Hepatocyte (in vitro differentiated cells): ENCODE results near the gene TRIM46. TPM values are rescaled to one million over a fixed set of nuclear protein-coding genes. Genes with fewer than 3 reads are reported as not detected.

Experiments
- DNase-seq: peaks from one replicate; pipeline ENCODE4 v3.0.0-alpha.2; 2016; ENCODE audit warnings: low spot score
- H2AFZ ChIP-seq: fragments of 200-600 bp; sonication (generic); 2 replicates; pipeline ENCODE4 v1.6.0; 2016; ENCODE audit warnings: antibody characterized with exemption, mild to moderate bottlenecking
- H3K27ac ChIP-seq: fragments of 200-600 bp; sonication (generic); 2 replicates; pipeline ENCODE4 v1.5.1; 2016; ENCODE audit warnings: mild to moderate bottlenecking
- H3K27me3 ChIP-seq: fragments of 200-600 bp; sonication (generic); 2 replicates; pipeline ENCODE4 v1.6.1; 2016
- H3K36me3 ChIP-seq: fragments of 200-600 bp; sonication (generic); replicated peaks from 2 replicates; pipeline ENCODE4 v1.5.1; 2016; ENCODE audit warnings: low read depth; ENCODE audit not compliant: insufficient read depth
- H3K4me1 ChIP-seq: fragments of 200-600 bp; sonication (generic); 2 replicates; pipeline ENCODE4 v1.5.1; 2016; ENCODE audit warnings: mild to moderate bottlenecking, moderate library complexity; ENCODE audit not compliant: insufficient read depth
- H3K4me2 ChIP-seq: fragments of 200-600 bp; sonication (generic); 2 replicates; pipeline ENCODE4 v1.6.0; 2016
- H3K4me3 ChIP-seq: fragments of 200-600 bp; sonication (generic); 2 replicates; pipeline ENCODE4 v1.5.1; 2016; ENCODE audit warnings: mild to moderate bottlenecking
- H3K79me2 ChIP-seq: fragments of 200-600 bp; sonication (generic); 2 replicates; pipeline ENCODE4 v1.6.0; 2017; ENCODE audit warnings: mild to moderate bottlenecking
- H3K9me2 ChIP-seq: fragments of 200-600 bp; sonication (generic); replicated peaks from 2 replicates; pipeline ENCODE4 v1.6.0; 2017; ENCODE audit warnings: mild to moderate bottlenecking; ENCODE audit not compliant: insufficient read depth
- H3K9me3 ChIP-seq: fragments of 200-600 bp; sonication (generic); 2 replicates; pipeline ENCODE4 v1.5.1; 2016; ENCODE audit warnings: low read depth, mild to moderate bottlenecking
- H4K20me1 ChIP-seq: fragments of 200-600 bp; sonication (generic); 2 replicates; pipeline ENCODE4 v1.6.0; 2016; ENCODE audit warnings: mild to moderate bottlenecking; ENCODE audit not compliant: insufficient read depth, poor library complexity, severe bottlenecking
- EZH2 ChIP-seq: fragments of 200-600 bp; sonication (generic); IDR thresholded peaks from 2 replicates; pipeline ENCODE4 v1.6.1; 2016; ENCODE audit warnings: antibody characterized with exemption, mild to moderate bottlenecking, borderline replicate concordance
- EZH2phosphoT487 ChIP-seq: fragments of 200-600 bp; sonication (generic); IDR thresholded peaks from one replicate; pipeline ENCODE4 v1.6.1; 2018; ENCODE audit warnings: antibody characterized with exemption, mild to moderate bottlenecking, low read depth, moderate library complexity; ENCODE audit not compliant: unreplicated experiment, severe bottlenecking
- WGBS: methylation state at CpG from one replicate; pipeline ENCODE4 v1.1.6; 2016; ENCODE audit warnings: low lambda C conversion rate; ENCODE audit errors: missing lambda C conversion rate; 5-methylcytosine and 5-hydroxymethylcytosine counted together
- polyA plus RNA-seq: library from polyadenylated mRNA; unstranded; fragments of >200 nt; fragmentation: Nextera tagmentation; extraction: Ambion mirVana; gene quantifications from 2 replicates; pipeline ENCODE4 v1.2.1, GENCODE V29; 2016
- total RNA-seq: library from RNA; depleted of rRNA; stranded (reverse); fragments of >200 nt; gene quantifications from 2 replicates; pipeline ENCODE4 v1.2.3, GENCODE V29; 2014
- TF ChIP-seq, protein P1 (sequence below): fragments of 200-600 bp; sonication (generic); IDR thresholded peaks from 2 replicates; pipeline ENCODE4 v1.5.1; 2016; ENCODE audit warnings: antibody characterized with exemption, mild to moderate bottlenecking; ENCODE audit not compliant: poor library complexity

The TRIM46 gene, protein sequence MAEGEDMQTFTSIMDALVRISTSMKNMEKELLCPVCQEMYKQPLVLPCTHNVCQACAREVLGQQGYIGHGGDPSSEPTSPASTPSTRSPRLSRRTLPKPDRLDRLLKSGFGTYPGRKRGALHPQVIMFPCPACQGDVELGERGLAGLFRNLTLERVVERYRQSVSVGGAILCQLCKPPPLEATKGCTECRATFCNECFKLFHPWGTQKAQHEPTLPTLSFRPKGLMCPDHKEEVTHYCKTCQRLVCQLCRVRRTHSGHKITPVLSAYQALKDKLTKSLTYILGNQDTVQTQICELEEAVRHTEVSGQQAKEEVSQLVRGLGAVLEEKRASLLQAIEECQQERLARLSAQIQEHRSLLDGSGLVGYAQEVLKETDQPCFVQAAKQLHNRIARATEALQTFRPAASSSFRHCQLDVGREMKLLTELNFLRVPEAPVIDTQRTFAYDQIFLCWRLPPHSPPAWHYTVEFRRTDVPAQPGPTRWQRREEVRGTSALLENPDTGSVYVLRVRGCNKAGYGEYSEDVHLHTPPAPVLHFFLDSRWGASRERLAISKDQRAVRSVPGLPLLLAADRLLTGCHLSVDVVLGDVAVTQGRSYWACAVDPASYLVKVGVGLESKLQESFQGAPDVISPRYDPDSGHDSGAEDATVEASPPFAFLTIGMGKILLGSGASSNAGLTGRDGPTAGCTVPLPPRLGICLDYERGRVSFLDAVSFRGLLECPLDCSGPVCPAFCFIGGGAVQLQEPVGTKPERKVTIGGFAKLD
- total RNA-seq: 1.1 and 1.2 TPM in 2 replicates
- polyA plus RNA-seq: 1.9 and 2.1 TPM in 2 replicates

DNA sequence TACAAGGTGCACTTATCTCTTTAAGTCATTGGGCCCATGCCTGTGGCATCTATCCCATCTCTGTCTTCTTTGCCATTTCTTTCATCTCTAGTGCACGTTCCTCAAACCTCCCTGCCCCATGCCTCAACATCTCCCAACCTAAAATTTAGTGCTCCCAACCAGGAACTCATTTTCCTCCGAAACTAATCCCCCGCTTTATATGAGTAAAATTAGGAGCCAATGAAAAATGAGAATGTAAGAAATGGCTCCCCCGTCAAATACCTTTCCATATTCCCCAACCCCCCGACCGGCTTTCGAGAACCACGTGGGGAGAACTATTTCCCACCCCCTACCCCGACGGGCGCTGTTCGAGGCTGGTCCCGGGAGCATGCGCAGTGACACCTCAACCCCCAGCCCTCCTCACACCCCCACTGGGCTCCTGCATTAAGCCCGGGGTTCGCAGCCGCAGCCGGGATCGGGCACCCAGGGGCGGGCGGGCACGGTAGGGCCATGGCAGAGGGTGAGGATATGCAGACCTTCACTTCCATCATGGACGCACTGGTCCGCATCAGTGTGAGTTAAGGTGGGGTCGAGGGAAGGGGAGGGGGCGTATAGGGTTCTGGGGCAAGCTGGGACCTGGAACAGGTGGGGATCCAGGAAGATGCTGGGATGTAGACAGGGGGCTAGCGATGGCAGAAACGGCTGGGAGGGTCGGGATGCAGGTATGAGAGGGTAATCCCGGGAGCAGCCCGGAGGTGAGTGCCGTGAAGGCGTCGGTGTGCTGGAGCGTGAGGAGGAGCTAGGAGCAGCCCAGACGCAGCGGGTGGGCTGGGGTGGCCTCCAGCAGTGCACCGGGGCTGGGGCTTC, at the start of gene TRIM46:
TRIM46 (plus strand) TSS at position 372 of the 846 bp plus-strand sequence; CDS start at position 490, 118 bp downstream.
- Histone ChIP-seq H3K4me1 (peaks cover 13% of the 10 kb centered on the region), H3K27me3 (peaks cover 5% of the 10 kb centered on the region), H3K79me2 (peaks cover 22% of the 10 kb centered on the region), H3K27ac (peak within 1 kb of the TSS; percentile 97), H3K4me2 (peak within 1 kb of the TSS; percentile 92), H3K36me3 (no peaks in the 10 kb centered on the region), H3K9me2 (no peaks in the 10 kb centered on the region), H2AFZ (peak within 1 kb of the TSS; percentile 83), H4K20me1 (no peaks in the 10 kb centered on the region), H3K9me3 (no peaks in the 10 kb centered on the region), H3K4me3 (peak within 1 kb of the TSS; percentile 79)
- peak; percentile 48 for DNase-seq
- WGBS: 1% methylated on average over 33 of the region's 38 CpGs
- TF ChIP-seq, protein P1, sequence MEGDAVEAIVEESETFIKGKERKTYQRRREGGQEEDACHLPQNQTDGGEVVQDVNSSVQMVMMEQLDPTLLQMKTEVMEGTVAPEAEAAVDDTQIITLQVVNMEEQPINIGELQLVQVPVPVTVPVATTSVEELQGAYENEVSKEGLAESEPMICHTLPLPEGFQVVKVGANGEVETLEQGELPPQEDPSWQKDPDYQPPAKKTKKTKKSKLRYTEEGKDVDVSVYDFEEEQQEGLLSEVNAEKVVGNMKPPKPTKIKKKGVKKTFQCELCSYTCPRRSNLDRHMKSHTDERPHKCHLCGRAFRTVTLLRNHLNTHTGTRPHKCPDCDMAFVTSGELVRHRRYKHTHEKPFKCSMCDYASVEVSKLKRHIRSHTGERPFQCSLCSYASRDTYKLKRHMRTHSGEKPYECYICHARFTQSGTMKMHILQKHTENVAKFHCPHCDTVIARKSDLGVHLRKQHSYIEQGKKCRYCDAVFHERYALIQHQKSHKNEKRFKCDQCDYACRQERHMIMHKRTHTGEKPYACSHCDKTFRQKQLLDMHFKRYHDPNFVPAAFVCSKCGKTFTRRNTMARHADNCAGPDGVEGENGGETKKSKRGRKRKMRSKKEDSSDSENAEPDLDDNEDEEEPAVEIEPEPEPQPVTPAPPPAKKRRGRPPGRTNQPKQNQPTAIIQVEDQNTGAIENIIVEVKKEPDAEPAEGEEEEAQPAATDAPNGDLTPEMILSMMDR: no peak
- TF ChIP-seq EZH2: peak; percentile 63

DNA sequence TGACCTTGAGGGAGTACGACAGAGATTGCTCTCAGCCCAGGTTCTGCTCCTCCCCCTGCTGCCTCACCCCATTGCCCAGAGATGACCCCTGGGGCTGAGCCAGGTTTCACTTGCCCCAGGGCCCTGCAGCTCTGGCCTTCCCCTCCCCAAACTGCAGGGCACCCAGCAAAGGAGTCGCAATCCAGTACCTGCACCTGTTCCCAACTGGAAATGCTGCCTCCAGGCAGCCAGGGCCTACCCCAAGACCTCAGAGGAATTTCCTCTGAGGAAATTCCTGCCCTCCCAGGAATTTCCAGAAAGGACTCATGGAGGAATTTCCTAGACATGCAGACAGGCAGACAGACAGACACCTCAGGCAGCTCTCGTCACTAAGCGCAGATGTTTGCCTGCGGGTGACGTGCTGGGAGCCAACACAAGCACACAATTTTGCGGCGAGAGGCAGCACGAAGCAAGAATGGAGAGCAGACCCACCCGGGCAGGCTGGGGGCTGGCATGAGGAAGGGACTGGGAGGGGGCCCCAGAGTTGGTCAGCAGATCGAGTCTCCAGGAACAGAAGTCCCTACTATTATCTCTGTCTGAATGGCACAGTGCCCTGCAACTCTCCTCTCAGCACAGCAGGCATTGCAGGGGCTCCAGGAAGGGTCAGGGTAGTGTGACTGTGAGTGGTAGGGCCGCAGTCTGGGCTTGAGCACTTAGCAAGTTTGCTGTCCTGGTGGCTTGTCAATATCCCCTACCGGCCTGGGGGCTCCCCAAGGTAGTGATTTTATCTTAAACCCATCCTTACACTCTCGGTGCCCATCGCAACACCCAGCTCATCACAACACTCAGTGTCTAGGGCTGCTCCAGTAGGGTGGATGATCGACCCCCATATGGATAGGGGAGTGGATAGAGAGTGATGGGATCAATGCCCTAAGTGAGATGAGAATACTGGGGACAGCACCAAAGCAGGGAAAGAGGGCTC, 48.9 kb upstream of the TRIM46 start:
- no peak overlapping the region for H3K4me3 ChIP-seq
- WGBS: 72% methylated on average over 16 of the region's 16 CpGs
- peaks cover 20% of the 10 kb centered on the region for H3K79me2 ChIP-seq
- H3K9me2 ChIP-seq: no peaks in the 10 kb centered on the region
- no peaks in the 10 kb centered on the region for H3K27me3 ChIP-seq
- peak overlapping the region; percentile 97 for H3K27ac ChIP-seq
- no peaks in the 10 kb centered on the region for H3K9me3 ChIP-seq
- peak overlapping the region; percentile 98 for H3K4me2 ChIP-seq
- peaks cover 41% of the 10 kb centered on the region for H3K4me1 ChIP-seq
- TF ChIP-seq, protein P1: no peak
- TF ChIP-seq EZH2phosphoT487: no peak
- DNase-seq: no peak
- no peak overlapping the region for H2AFZ ChIP-seq
- no peaks in the 10 kb centered on the region for H4K20me1 ChIP-seq
- no peaks in the 10 kb centered on the region for H3K36me3 ChIP-seq

DNA sequence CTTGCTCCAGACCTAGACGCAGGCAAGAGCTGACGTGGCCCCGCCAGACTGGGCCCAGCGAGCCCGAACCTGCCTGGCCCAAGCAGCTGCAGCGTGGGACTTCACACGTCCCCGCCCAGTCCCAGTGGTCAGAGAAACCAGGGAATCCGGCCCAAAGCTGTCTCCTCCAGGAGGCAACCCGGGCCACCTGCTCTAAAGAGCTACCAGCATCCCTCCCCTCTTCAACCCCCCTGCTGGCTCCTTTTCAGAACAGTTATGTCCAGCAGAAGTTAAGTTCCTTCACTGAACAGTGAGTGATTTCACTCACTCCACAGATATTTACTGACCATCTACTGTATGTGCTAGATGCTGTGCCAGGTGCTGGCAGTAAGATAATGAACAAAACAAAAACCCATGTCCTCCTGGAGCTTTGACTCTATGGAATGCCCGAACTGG, 48.1 kb upstream of the TRIM46 start:
- peaks cover 36% of the 10 kb centered on the region for H3K4me1 ChIP-seq
- H3K9me3 ChIP-seq: no peaks in the 10 kb centered on the region
- H3K79me2 ChIP-seq: peaks cover 25% of the 10 kb centered on the region
- H3K27ac ChIP-seq: peak overlapping the region; percentile 97
- WGBS: 55% methylated on average over 11 of the region's 11 CpGs
- H3K36me3 ChIP-seq: no peaks in the 10 kb centered on the region
- DNase-seq: no peak
- no peaks in the 10 kb centered on the region for H3K9me2 ChIP-seq
- TF ChIP-seq, protein P1: no peak
- no peak for TF ChIP-seq EZH2phosphoT487
- TF ChIP-seq EZH2: no peak
- H4K20me1 ChIP-seq: no peaks in the 10 kb centered on the region
- H3K27me3 ChIP-seq: no peaks in the 10 kb centered on the region
- H3K4me3 ChIP-seq: no peak overlapping the region
- H3K4me2 ChIP-seq: peak overlapping the region; percentile 98
- H2AFZ ChIP-seq: no peak overlapping the region
